DMS53 treated with DMSO at 0.1 percent for 48 hours (cell line): Measurements from ENCODE around the gene PLAGL2.
"Not testable (repeated sequence)": the region's sequence is repeated elsewhere in the genome, so short reads cannot be mapped to it uniquely, and the experiment has no call there.

Experiments used
- DNase-seq: peaks from one replicate; lab custom pipeline; 2025; ENCODE audit not compliant: unreplicated experiment; lab: John Stamatoyannopoulos, UW

Gene PLAGL2

GRCh38 chr20:32186506-32186905 lies 21.0 kb downstream of the PLAGL2 start:
- no peak for DNase-seq

- no peak for DNase-seq
These were observed 22.5 kb downstream of the PLAGL2 start for GRCh38 chr20:32184961-32185603.

- no peak for DNase-seq
These were observed 23.5 kb downstream of the PLAGL2 start for GRCh38 chr20:32183947-32184635.

GRCh38 chr20:32181606-32182005 lies 25.9 kb downstream of the PLAGL2 start:
- no peak for DNase-seq

- DNase-seq, result no peak
These were observed 27.6 kb downstream of the PLAGL2 start for GRCh38 chr20:32179934-32180333.

GRCh38 chr20:32179515-32179914 lies 28.0 kb downstream of the PLAGL2 start:
- no peak for DNase-seq

- DNase-seq, result not testable (repeated sequence)
These were observed 29.8 kb downstream of the PLAGL2 start for GRCh38 chr20:32177696-32178095.

GRCh38 chr20:32168184-32168910 lies 39.2 kb downstream of the PLAGL2 start:
- no peak for DNase-seq

GRCh38 chr20:32167552-32167951 lies 40.0 kb downstream of the PLAGL2 start:
- DNase-seq, result no peak

GRCh38 chr20:32165836-32166545 lies 41.6 kb downstream of the PLAGL2 start:
- no peak for DNase-seq

GRCh38 chr20:32164984-32165735 lies 42.4 kb downstream of the PLAGL2 start:
- no peak for DNase-seq

- no peak for DNase-seq
These were observed 43.6 kb downstream of the PLAGL2 start for GRCh38 chr20:32163951-32164350.

- no peak for DNase-seq
These were observed 45.2 kb downstream of the PLAGL2 start for GRCh38 chr20:32162351-32162750.

- DNase-seq, result no peak
These were observed 47.2 kb downstream of the PLAGL2 start for GRCh38 chr20:32160341-32160740.

GRCh38 chr20:32159766-32160221 lies 47.7 kb downstream of the PLAGL2 start:
- DNase-seq, result no peak

- no peak for DNase-seq
These were observed 48.4 kb downstream of the PLAGL2 start for GRCh38 chr20:32158943-32159660.

GRCh38 chr20:32158351-32158750 lies 49.2 kb downstream of the PLAGL2 start:
- no peak for DNase-seq

GRCh38 chr20:32157611-32158010 lies 49.9 kb downstream of the PLAGL2 start:
- DNase-seq, result no peak

GRCh38 chr20:32155017-32155981 lies 52.2 kb downstream of the PLAGL2 start:
- no peak for DNase-seq
